ENCODE data around the gene STOML3.
A peak's percentile ranks its signal among the peaks of the same experiment; 100 is the strongest.
"Not testable (repeated sequence)": the region's sequence is repeated elsewhere in the genome, so short reads cannot be mapped to it uniquely, and the experiment has no call there.

Gene STOML3

GRCh38 chr13:38990693-38991092 lies at the start of gene STOML3:
STOML3 (minus strand) TSS chr13:38990831; CDS start chr13:38990721, 110 bp downstream.
- DNase-seq (ENCODE audit: low read depth, low spot score) = no peak

- DNase-seq (ENCODE audit: low read depth, low spot score) = no peak
Measured at GRCh38 chr13:39040206-39040605, 49.6 kb upstream of the STOML3 start.

GRCh38 chr13:39039041-39039440 lies 48.4 kb upstream of the STOML3 start:
- no peak for DNase-seq (ENCODE audit: low read depth, low spot score)

GRCh38 chr13:39038569-39039030 lies 48.0 kb upstream of the STOML3 start:
- DNase-seq (ENCODE audit: low read depth, low spot score) = peak; percentile 21

GRCh38 chr13:39037880-39038568 lies 47.4 kb upstream of the STOML3 start, which contains the start of the genes NHLRC3 and PROSER1:
NHLRC3 (plus strand) TSS chr13:39038456; CDS start chr13:39038640, 184 bp downstream.
PROSER1 (minus strand) TSS chr13:39038089; CDS start chr13:39037242, 847 bp downstream.
- peak; percentile 58 for DNase-seq (ENCODE audit: low read depth, low spot score)

- DNase-seq (ENCODE audit: low read depth, low spot score) = peak; percentile 5
Measured at GRCh38 chr13:39037410-39037879, 46.8 kb upstream of the STOML3 start.

GRCh38 chr13:39036212-39036611 lies 45.6 kb upstream of the STOML3 start:
- no peak for DNase-seq (ENCODE audit: low read depth, low spot score)

- no peak for DNase-seq (ENCODE audit: low read depth, low spot score)
Measured at GRCh38 chr13:39035799-39036198, 45.2 kb upstream of the STOML3 start.

- no peak for DNase-seq (ENCODE audit: low read depth, low spot score)
Measured at GRCh38 chr13:39035204-39035603, 44.6 kb upstream of the STOML3 start.

GRCh38 chr13:39034085-39034484 lies 43.5 kb upstream of the STOML3 start:
- no peak for DNase-seq (ENCODE audit: low read depth, low spot score)

- no peak for DNase-seq (ENCODE audit: low read depth, low spot score)
Measured at GRCh38 chr13:39032150-39032549, 41.5 kb upstream of the STOML3 start.

- DNase-seq (ENCODE audit: low read depth, low spot score) = no peak
Measured at GRCh38 chr13:39025433-39025839, 34.8 kb upstream of the STOML3 start.

- DNase-seq (ENCODE audit: low read depth, low spot score) = no peak
Measured at GRCh38 chr13:39023761-39024160, 33.1 kb upstream of the STOML3 start.

- DNase-seq (ENCODE audit: low read depth, low spot score) = no peak
Measured at GRCh38 chr13:39023316-39023715, 32.7 kb upstream of the STOML3 start.

- DNase-seq (ENCODE audit: low read depth, low spot score) = no peak
Measured at GRCh38 chr13:39020853-39021462, 30.3 kb upstream of the STOML3 start.

GRCh38 chr13:39016787-39017186 lies 26.2 kb upstream of the STOML3 start:
- DNase-seq (ENCODE audit: low read depth, low spot score) = no peak

GRCh38 chr13:39016087-39016486 lies 25.5 kb upstream of the STOML3 start:
- no peak for DNase-seq (ENCODE audit: low read depth, low spot score)

- no peak for DNase-seq (ENCODE audit: low read depth, low spot score)
Measured at GRCh38 chr13:39013462-39013861, 22.8 kb upstream of the STOML3 start.

GRCh38 chr13:39012608-39013007 lies 22.0 kb upstream of the STOML3 start:
- no peak for DNase-seq (ENCODE audit: low read depth, low spot score)

- DNase-seq (ENCODE audit: low read depth, low spot score) = not testable (repeated sequence)
Measured at GRCh38 chr13:39006371-39007111, 15.9 kb upstream of the STOML3 start.

GRCh38 chr13:38998739-38999138 lies 8.1 kb upstream of the STOML3 start:
- no peak for DNase-seq (ENCODE audit: low read depth, low spot score)

GRCh38 chr13:38993381-38993780 lies 2.8 kb upstream of the STOML3 start:
- no peak for DNase-seq (ENCODE audit: low read depth, low spot score)

Data from activated CD4-positive, CD25-positive, alpha-beta regulatory T cell treated with anti-CD3 and anti-CD28 coated beads, Interleukin-2, amount 50 U/mL, for 16 hours (primary cell).